ENCODE measurements around the gene EXOC8. TPM values are rescaled to one million over a fixed set of nuclear protein-coding genes. Genes with fewer than 3 reads are reported as not detected.
"Not testable (repeated sequence)": the region's sequence is repeated elsewhere in the genome, so short reads cannot be mapped to it uniquely, and the experiment has no call there.

Gene EXOC8
- total RNA-seq, 1 donor from 2014 or later = 20.6 TPM

- Histone ChIP-seq H3K27ac (no peak overlapping the region), H3K27me3 (ENCODE audit: low read depth) (no peaks in the 10 kb centered on the region), H3K4me3 (no peak overlapping the region), H3K36me3 (peaks cover 57% of the 10 kb centered on the region), H3K4me1 (peaks cover 3% of the 10 kb centered on the region), H3K9me3 (no peaks in the 10 kb centered on the region)
- intact Hi-C loops (cut with DNase I) = loop anchor here (10.0 kb wide), 1 partner anchor 252 kb away; no protein-coding TSS in a partner anchor
- ATAC-seq (no peak), DNase-seq (no peak)
- no peak for TF ChIP-seq CTCF (IDR thresholded peaks at IDR 0.05)
Measured at GRCh38 chr1:231353086-231353485, 15.4 kb upstream of the EXOC8 start.

- no peaks in the 10 kb centered on the region for H3K27me3 ChIP-seq (ENCODE audit: low read depth)
- no peak overlapping the region for H3K27ac ChIP-seq
- no peak for DNase-seq
- no peak for TF ChIP-seq CTCF (IDR thresholded peaks at IDR 0.05)
- H3K9me3 ChIP-seq = no peaks in the 10 kb centered on the region
- no peak for ATAC-seq
- H3K4me3 ChIP-seq = no peak overlapping the region
- H3K36me3 ChIP-seq = peaks cover 67% of the 10 kb centered on the region
- intact Hi-C loops (cut with DNase I) = loop anchor here (10.0 kb wide), 1 partner anchor 253 kb away; no protein-coding TSS in a partner anchor
- no peaks in the 10 kb centered on the region for H3K4me1 ChIP-seq
Measured at GRCh38 chr1:231351816-231352215, 14.2 kb upstream of the EXOC8 start.

GRCh38 chr1:231348856-231349255 is 11.2 kb upstream of the EXOC8 start:
- intact Hi-C loops (cut with DNase I); H3K27ac ChIP-seq; H3K4me3 ChIP-seq; H3K27me3 ChIP-seq (ENCODE audit: low read depth); H3K4me1 ChIP-seq; DNase-seq; ATAC-seq; H3K9me3 ChIP-seq: not testable (repeated sequence)
- H3K36me3 ChIP-seq = peaks cover 70% of the 10 kb centered on the region

- DNase-seq (no peak), ATAC-seq (no peak)
- Histone ChIP-seq H3K4me1 (no peaks in the 10 kb centered on the region), H3K4me3 (no peak overlapping the region), H3K27me3 (ENCODE audit: low read depth) (no peaks in the 10 kb centered on the region), H3K27ac (no peak overlapping the region), H3K9me3 (no peaks in the 10 kb centered on the region), H3K36me3 (peaks cover 74% of the 10 kb centered on the region)
- intact Hi-C loops (cut with DNase I) = no loop called here
- no peak for TF ChIP-seq CTCF (IDR thresholded peaks at IDR 0.05)
Measured at GRCh38 chr1:231348442-231348841, 10.8 kb upstream of the EXOC8 start.

GRCh38 chr1:231347961-231348360 is 10.3 kb upstream of the EXOC8 start:
- H3K27me3 ChIP-seq (ENCODE audit: low read depth) = no peaks in the 10 kb centered on the region
- DNase-seq (no peak), ATAC-seq (no peak)
- peaks cover 77% of the 10 kb centered on the region for H3K36me3 ChIP-seq
- H3K9me3 ChIP-seq = no peaks in the 10 kb centered on the region
- H3K27ac ChIP-seq = no peak overlapping the region
- intact Hi-C loops (cut with DNase I) = no loop called here
- no peak for TF ChIP-seq CTCF (IDR thresholded peaks at IDR 0.05)
- no peak overlapping the region for H3K4me3 ChIP-seq
- H3K4me1 ChIP-seq = no peaks in the 10 kb centered on the region

- Histone ChIP-seq H3K27me3 (ENCODE audit: low read depth) (no peaks in the 10 kb centered on the region), H3K36me3 (peaks cover 32% of the 10 kb centered on the region), H3K9me3 (no peaks in the 10 kb centered on the region), H3K4me1 (peaks cover 29% of the 10 kb centered on the region), H3K27ac (no peak overlapping the region), H3K4me3 (no peak overlapping the region)
- no peak for ATAC-seq
- DNase-seq = no peak
- intact Hi-C loops (cut with DNase I) = no loop called here
- no peak for TF ChIP-seq CTCF (IDR thresholded peaks at IDR 0.05)
Measured at GRCh38 chr1:231340328-231341013, 2.8 kb upstream of the EXOC8 start.
